TTC549 (cell line): ENCODE data around the gene DNM2.
"Not testable (repeated sequence)": the region's sequence is repeated elsewhere in the genome, so short reads cannot be mapped to it uniquely, and the experiment has no call there.

Source experiments
- FAIRE-seq: peaks from 2 replicates; lab custom pipeline; 2012; peaks lifted over from hg19 to GRCh38; lab: Jason Lieb, UNC

DNM2 gene

GRCh38 chr19:10717356-10718204 lies at the start of gene DNM2:
DNM2 (plus strand) TSS chr19:10718079; CDS start chr19:10718243, 164 bp downstream.
- FAIRE-seq, result peak; percentile 99

- FAIRE-seq, result no peak
Observed at GRCh38 chr19:10669246-10669645, 48.6 kb upstream of the DNM2 start.

- no peak for FAIRE-seq
Observed at GRCh38 chr19:10670182-10670581, 47.7 kb upstream of the DNM2 start.

GRCh38 chr19:10670876-10671804 lies 46.7 kb upstream of the DNM2 start:
- FAIRE-seq, result no peak

GRCh38 chr19:10671922-10672321 lies 46.0 kb upstream of the DNM2 start:
- not testable (repeated sequence) for FAIRE-seq

GRCh38 chr19:10675214-10675613 lies 42.7 kb upstream of the DNM2 start:
- FAIRE-seq, result not testable (repeated sequence)

GRCh38 chr19:10677751-10678150 lies 40.1 kb upstream of the DNM2 start:
- FAIRE-seq, result no peak

GRCh38 chr19:10678813-10679212 lies 39.1 kb upstream of the DNM2 start:
- FAIRE-seq, result no peak

GRCh38 chr19:10679743-10680142 lies 38.1 kb upstream of the DNM2 start:
- no peak for FAIRE-seq

GRCh38 chr19:10680545-10681135 lies 37.2 kb upstream of the DNM2 start:
- FAIRE-seq, result no peak

GRCh38 chr19:10681658-10682057 lies 36.2 kb upstream of the DNM2 start:
- no peak for FAIRE-seq

- FAIRE-seq, result no peak
Observed at GRCh38 chr19:10682397-10683063, 35.3 kb upstream of the DNM2 start.

GRCh38 chr19:10683064-10683426 lies 34.8 kb upstream of the DNM2 start:
- FAIRE-seq, result no peak

GRCh38 chr19:10683582-10683981 lies 34.3 kb upstream of the DNM2 start:
- FAIRE-seq, result no peak

- no peak for FAIRE-seq
Observed at GRCh38 chr19:10685210-10685609, 32.7 kb upstream of the DNM2 start.

- no peak for FAIRE-seq
Observed at GRCh38 chr19:10686193-10686592, 31.7 kb upstream of the DNM2 start.

GRCh38 chr19:10686661-10687517 lies 31.0 kb upstream of the DNM2 start:
- no peak for FAIRE-seq

GRCh38 chr19:10687518-10688288 lies 30.2 kb upstream of the DNM2 start:
- no peak for FAIRE-seq

GRCh38 chr19:10688545-10689280 lies 29.2 kb upstream of the DNM2 start:
- no peak for FAIRE-seq

- FAIRE-seq, result no peak
Observed at GRCh38 chr19:10690341-10690781, 27.5 kb upstream of the DNM2 start.
